GM19395 (cell line): ENCODE measurements around the gene SERPINC1.
"Not testable (repeated sequence)": the region's sequence is repeated elsewhere in the genome, so short reads cannot be mapped to it uniquely, and the experiment has no call there.

Experiments used
- ATAC-seq: cut with Tn5 transposase; IDR thresholded peaks from one replicate; pipeline ENCODE4 v1.9.1; 2021; ENCODE audit warnings: mild to moderate bottlenecking, moderate library complexity; ENCODE audit not compliant: unreplicated experiment

Gene SERPINC1

DNA sequence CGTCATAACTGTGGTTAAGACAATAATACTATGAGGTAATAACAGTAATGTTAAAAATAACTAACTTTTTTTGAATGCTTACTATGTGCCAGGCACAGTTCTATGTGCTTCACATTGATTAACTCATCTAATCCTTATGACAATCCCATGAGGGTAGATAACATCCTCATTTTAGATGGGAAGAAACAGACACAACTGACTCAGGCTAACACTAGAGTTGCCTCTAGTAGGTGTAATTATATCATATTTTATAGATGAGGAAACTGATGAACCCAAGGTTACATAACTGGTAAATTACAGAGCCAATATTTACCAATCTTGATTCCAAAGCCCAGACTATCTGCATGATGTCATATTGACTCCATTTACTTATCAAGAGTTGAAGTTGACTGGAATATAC is 23.5 kb downstream of the SERPINC1 start:
- no peak for ATAC-seq

DNA sequence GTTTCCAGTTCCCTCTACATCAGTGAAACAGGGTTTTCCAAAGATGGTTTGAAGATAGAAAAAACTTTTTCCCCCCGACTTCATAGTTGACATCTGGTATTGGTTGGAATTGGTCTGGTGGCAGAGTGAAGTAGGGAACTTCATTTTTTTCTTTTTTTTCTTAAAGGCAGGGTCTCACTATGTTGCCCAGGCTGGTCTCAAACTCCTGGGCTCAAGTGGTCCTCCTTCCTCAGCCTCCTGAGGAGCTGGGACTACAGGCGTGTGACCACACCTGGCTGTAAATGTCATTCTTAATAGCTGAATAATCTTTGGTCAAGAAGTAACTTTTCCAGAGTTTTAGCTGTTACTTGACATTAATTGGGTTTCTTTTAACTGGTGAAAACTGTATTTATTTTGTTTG is 27.2 kb downstream of the SERPINC1 start:
- ATAC-seq: no peak

DNA sequence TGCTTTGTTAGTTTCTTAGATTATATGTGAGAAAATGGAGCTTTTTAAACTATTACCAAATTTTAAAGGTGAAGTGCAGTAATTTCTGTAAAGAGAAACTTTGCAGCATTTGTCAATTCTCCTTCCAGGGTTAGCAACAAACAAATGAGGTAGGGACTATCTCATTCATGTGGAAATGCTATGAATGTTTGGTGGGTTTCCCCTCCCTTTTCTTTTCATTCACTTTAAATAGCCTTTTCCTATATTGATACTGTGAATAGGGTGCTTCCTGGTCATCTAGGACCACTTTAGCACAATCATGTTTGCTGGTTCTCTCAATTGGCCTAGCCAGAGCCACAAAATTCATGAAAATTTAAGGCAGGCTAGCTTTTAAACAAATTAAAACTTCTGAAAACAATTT is 28.4 kb downstream of the SERPINC1 start:
- ATAC-seq: no peak

DNA sequence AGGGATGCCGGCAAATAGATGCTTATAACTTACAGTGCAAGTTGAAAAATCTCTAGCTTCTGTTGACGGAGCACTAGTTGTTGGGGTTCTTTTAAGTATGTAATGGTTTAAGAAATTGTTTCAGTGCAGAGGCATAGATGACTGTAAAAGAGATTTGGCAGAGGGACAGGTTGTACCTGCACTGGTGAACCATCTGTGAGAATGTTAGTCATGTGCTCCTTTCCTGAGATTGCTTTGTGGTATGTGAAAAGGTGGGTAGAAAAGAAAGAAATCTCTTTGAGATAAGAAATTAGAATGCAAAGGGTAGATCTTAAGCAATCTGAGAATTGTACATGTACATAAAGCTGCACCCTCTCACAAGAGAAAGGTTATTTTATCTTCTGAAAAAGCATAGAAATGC is 29.5 kb downstream of the SERPINC1 start:
- ATAC-seq: no peak

DNA sequence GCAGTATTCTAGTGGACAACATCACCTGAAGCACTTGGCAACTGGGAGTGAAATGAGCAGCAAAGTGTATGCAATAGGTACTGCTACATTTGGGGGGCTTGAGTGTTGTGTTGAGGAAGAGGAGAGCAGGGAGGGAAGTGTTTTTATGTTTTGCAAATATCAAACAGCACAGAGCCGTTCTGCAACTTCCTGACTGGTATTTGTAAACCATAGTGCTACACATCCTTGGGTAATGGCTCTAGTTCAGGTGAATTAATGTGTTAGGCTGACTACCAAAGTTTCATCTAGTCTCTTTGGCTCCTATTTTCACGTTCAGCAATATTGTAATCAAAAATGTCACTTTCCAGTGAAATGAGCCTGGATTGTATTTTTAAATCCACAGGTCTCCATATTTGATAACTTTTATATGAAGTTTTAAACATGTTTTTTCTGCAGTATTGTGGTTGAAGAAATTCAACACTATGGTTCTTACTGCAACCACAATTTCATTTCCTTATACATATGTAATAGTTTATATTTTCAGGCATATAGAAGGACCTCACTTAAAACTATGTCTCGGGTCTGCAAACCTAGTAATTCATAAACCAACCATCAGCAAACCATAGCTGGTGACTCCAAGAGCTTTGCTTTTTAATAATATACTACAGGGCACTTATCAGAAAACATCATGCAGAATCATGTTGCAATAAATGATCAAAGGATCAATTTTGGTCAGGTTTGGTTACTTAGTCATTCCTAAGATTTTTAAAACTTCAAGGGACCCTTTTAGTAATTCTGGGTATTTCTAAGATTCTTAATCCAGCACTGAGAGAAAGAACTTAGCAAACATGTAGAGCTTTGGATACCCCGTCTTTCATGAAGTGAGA is 30.1 kb downstream of the SERPINC1 start:
- ATAC-seq: no peak

DNA sequence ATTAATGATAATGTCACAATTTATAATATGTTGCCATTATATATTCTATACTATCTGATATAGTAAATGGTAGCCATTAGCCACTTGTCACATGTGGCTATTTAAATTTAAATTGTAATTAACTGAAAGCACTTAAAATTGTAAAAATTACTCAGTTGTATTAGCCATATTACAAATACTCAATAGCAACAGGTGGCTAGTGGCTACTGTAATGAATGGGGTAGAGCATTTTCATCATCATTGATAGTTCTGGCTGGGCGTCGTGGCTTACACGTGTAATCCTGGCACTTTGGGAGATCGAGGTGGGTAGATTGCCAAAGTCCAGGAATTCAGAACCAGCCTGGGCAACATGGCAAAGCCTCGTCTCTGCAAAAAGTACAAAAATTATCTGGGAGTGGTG is 32.4 kb downstream of the SERPINC1 start:
- ATAC-seq: no peak

DNA sequence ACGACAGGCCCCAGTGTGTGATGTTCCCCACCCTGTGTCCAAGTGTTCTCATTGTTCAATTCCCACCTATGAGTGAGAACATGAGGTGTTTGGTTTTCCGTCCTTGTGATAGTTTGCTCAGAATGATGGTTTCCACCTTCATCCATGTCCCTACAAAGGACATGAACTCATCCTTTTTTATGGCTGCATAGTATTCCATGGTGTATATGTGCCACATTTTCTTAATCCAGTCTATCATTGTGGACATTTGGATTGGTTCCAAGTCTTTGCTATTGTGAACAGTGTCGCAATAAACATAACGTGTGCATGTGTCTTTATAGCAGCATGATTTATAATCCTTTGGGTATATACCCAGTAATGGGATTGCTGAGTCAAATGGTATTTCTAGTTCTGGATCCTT is 36.0 kb downstream of the SERPINC1 start:
- not testable (repeated sequence) for ATAC-seq

DNA sequence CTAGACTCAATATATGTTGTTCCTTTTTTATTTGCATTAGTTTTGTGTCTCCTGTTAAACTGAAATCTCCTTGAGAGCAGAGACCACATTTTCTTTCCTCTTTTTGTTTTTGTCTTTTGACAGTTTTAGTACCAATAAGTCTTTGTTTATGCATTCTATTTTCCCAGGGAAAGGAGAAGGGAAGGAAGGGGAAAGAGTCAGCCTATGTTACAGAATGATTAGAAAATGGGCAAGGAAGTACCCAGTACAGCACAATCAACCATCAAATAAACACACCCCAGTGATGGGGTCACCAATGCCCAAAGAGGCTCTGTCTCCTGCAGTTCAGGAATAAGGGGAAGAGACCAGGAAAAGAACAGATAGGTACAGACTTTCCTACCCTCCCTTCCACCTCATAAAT is 38.9 kb downstream of the SERPINC1 start:
- no peak for ATAC-seq

DNA sequence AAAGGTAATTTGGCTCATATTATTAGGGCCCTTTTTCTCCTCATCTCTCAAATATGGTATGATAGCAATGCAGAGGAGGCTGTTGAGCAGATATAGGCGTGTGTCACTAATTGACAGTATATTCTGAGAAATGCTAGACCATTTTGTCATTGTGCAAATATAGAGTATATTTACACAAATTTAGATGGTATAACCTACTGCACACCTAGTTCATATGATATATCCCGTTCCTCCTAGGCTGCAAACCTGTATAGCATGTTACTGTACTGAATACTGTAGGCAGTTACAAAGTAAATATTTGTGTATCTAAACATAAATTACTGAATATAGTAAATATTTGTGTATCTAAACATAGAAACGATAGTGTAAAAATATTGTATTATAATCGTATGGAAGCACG is 40.4 kb downstream of the SERPINC1 start:
- no peak for ATAC-seq

DNA sequence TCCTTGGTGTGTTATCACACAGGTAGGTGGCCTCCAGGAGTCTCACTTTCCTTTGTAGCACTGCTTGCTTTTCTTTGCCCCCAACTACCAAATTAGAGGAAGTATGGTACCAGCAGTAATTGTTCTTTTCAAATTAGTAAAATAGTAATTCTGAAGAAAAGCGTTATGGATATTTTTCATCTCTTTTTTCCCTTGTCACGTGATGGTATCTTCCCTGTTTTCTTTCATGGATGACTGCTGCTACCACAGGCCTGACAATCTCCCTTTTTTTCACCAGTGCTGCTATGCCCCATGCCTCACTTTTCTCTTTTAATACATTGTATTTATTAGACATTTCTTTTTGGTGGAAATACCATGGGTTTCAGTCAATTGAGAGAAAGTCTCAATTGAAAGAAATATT is 45.6 kb downstream of the SERPINC1 start:
- ATAC-seq: no peak

DNA sequence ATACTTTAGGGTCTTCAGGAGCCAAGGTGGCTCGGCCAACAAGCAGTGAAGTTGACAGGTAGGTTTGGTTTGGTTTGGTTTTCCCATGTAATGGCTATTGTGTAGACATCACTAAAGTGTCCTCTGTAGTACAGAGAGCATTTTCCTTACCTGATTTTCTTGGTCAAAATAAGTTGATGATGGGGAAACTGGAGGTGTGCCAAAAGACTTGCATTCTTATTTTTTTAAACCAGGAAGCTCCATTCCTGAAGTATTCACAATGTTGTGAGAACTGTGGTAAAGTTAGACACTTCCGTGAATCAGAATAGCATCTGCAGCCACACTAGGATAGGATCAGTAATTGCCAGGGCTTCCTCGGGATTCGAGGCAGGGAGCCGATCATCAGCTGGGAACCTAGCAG is 46.0 kb downstream of the SERPINC1 start:
- ATAC-seq: no peak

DNA sequence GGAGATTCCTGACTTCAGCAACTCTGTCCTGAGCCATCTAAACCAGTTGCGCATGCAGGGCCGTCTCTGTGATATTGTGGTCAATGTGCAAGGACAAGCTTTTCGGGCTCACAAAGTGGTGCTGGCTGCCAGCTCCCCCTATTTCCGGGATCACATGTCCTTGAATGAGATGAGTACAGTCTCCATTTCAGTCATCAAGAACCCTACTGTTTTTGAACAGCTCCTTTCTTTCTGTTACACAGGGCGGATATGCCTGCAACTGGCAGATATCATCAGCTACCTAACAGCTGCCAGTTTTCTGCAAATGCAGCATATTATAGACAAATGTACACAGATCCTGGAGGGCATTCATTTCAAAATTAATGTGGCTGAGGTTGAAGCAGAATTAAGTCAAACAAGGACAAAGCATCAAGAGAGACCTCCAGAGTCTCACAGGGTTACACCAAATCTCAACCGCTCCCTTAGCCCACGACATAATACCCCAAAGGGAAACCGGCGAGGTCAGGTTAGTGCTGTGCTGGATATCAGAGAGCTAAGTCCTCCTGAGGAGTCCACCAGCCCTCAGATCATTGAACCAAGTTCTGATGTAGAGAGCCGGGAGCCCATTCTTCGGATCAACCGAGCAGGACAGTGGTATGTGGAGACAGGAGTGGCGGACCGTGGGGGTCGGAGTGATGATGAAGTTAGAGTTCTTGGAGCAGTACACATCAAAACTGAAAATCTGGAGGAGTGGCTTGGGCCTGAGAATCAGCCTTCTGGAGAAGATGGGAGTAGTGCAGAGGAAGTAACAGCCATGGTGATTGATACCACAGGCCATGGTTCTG is 46.7 kb downstream of the SERPINC1 start:
- ATAC-seq: no peak

DNA sequence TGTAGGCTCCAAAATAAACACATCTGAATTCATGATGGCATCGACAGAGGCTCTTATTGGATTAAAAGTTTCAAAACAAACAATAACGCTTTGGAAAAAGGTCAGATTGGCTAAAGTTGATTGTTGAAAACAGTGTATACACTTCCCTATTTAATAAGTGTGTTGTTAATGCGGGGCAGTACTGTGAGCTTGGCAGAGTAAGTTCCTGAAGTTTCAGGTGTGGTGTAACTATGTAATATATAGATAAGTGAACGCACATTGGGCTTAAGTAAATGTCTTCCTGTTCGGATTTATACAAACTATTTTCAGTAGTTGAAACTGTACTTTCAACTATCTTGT is 48.1 kb downstream of the SERPINC1 start:
- no peak for ATAC-seq

DNA sequence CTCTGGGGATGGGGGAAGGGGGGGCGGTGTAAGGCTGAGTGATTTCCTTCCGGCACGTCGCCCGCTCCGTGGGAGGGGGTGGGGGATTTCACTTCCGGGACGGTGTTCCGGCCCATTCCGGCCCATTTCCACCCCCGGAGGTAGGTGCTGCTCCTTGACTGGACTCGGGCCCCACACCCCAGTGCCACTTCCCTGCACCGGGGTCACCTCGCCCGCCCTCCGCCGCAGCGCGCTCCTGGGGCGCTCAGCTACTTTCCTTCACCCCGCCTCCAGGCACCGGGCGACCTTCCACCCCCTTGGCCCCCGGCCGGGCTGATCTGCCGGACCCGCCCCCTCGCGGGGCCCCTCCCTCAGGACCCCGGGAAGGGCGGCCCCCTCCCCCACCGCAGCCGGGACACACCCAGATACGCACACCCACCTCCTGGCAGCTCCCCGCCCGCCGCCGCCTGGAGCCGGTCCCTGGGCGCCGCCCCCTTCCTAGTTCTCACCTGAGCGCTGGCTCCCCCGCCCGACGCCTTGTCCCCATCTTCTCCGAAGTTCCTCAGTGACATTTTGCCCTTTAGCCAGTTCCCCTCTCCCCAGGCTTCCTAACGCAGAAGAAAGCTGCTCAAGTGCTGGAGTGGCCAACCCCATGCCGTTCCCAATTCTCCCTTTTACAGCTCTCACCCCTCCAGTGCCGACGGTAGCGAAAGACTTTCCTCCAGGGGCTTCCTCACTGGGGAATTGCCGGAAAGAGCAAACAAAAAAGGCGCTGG is 48.7 kb downstream of the SERPINC1 start, which contains the start of gene ZBTB37:
ZBTB37 (plus strand) TSS at position 115 of the 755 bp plus-strand sequence. CDS start 1,846 bp downstream, outside the sequence.
- ATAC-seq: peak; percentile 70

DNA sequence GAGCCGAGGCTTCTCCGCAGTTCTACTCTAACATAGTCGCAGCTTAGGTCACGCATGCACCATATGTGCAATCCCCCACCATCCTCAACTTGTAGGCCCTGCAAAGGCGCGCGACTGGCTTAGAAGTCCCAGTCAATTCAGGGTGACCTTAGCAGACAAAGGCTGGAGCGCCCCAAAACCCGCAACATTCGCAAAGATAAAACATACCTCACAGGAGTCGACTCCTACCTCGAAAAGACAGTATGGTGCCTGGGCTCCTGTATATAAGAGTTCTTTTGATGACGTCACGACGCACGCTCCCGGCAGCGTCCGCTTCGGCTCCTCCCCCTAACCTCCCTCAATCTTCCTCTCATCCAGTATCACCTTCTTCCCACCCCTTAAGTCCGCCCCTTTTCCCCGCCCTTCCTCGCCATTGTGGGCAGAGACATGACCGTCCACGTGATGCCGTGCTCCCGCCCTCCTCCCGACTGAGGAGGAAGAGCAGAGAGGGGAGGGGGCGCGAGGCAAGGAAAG is 49.3 kb downstream of the SERPINC1 start, which contains the start of gene GAS5:
GAS5 (minus strand) TSS at position 237 of the 513 bp plus-strand sequence.
- ATAC-seq: peak; percentile 74

DNA sequence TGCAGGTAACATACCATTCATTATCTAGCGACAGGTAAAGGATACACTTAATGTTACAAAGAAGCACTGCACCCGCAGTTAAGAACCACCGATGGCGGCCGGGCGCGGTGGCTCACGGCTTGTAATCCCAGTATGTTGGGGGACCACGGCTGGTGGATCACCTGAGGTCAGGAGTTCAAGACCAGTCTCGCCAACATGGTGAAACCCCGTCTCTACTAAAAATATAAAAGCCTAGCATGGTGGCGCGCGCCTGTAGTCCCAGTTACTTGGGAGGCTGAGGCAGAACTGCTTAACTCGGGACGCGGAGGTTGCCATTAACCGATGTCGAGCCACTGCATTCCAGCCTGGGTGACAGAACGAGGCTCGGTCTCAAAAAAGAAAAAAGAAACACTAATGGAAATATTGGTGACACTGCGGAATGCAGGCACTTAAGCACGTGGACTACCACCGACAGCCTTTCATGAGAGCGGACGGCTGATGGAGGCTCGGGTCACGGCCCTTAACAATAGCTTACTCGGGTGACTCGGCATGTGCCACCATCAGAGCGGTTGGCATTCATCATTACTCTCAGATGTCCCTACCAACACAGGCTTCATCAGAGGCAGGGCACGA is 49.9 kb downstream of the SERPINC1 start:
- ATAC-seq: no peak

DNA sequence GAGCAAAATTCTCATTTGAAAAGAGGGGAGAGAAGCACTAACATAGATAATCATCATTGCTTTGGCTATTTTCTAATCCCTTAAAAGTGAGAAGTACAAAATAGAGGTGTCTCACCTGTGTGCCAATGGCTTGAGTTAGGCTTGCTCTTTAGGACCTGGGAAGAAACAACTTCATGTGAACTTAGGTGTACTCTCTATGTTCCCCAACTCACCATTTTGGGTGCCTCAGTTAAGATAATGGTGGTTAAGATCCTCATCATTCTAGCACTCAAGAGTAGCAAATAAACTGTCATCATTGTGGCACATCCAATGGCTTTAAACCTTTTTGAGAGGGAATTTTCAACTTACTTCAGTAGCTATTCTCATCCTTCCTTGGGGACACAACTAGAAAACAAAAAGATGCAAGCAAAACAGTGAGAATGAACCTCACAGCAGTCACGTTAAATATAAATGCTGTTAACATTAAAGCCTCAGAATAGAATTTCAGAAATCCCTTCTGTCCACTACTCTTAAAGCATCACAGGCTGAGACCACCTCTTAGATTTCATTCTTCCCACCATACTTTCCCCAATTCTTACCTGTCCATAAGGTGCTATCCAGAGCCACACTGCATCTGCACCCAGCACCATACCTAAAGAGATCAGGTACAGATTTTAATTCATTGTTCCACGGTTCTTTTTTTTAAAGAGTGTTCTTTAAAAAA is 50.6 kb downstream of the SERPINC1 start:
- ATAC-seq: no peak

DNA sequence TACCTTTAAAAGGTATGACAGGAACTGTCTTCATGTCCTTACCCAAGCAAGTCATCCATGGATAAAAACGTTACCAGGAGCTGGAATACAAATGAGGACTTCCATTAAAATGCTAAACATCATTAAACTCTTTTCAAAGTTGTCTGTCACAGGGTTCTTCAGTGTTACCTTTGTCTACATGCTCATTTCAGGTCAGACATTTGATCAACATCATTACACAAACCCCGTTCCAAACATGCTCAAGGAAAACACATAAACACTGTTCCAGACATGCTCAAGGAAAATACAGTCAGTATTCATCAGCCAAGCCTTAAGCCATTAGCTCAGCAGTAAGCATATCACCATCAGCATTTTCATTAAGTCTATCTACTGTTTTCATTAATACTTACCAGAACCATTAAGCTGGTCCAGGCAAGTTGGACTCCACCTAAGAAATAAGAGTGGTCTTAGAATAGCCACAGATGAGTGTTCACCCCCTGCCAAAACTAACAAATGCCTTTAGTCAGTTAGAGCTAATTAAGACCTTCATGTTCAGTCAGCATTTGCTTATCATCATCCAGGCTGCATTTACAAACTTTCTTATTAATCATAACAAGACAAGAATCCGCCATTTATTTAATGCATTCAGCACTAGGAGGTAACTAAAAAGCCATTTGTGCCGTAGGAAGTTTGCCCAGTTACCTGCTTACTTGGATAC is 51.5 kb downstream of the SERPINC1 start:
- no peak for ATAC-seq

DNA sequence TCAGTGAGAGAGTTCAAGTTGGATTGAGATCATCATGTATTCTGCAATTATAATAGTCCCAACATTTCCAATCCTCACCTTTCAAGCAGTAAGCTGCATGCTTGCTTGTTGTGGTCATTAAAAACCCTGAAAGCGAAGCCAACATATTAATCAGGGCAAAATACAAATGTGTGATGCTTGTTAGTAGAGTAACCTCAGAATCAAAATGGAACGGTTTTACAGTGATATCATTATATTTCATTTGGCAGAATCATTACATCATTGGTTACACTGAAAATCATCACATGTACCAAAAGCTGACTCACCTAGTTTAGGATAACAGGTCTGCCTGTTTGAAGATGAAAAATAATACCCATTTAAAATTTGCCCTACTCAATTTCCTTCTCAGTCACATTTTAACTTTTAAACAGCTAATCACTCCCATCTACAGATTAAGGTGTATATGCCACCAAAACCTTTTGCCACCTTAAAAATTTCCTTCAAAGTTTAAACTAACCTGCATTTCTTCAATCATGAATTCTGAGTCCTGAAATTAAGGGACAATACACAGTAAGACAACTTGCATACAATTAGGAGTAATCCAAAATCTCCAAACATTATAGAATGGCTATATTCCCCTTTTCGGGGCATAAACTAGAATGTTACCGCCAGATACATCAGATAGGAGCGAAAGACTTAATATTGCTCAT is 52.8 kb downstream of the SERPINC1 start:
- no peak for ATAC-seq
